Type B pancreatic cell (in vitro differentiated cells): ENCODE data around the gene KMT2D. TPM values are rescaled to one million over a fixed set of nuclear protein-coding genes. Genes with fewer than 3 reads are reported as not detected.

Experiments
- DNase-seq: peaks from one replicate; pipeline ENCODE4 v3.0.0; 2021; ENCODE audit warnings: mixed read lengths; ENCODE audit not compliant: unreplicated experiment; ENCODE audit errors: extremely low spot score
- H3K27ac Mint-ChIP-seq: 2 replicates; pipeline ENCODE4 v1.8.0; 2021; ENCODE audit warnings: mild to moderate bottlenecking, mixed read lengths
- H3K27me3 Mint-ChIP-seq: 2 replicates; pipeline ENCODE4 v1.8.0; 2021; ENCODE audit warnings: mixed read lengths
- H3K36me3 Mint-ChIP-seq: 2 replicates; pipeline ENCODE4 v1.8.0; 2021; ENCODE audit warnings: mixed read lengths
- H3K4me1 Mint-ChIP-seq: one replicate; pipeline ENCODE4 v1.8.0; 2021; ENCODE audit warnings: mixed read lengths; ENCODE audit not compliant: unreplicated experiment
- H3K4me3 Mint-ChIP-seq: 2 replicates; pipeline ENCODE4 v1.8.0; 2021; ENCODE audit warnings: mild to moderate bottlenecking, mixed read lengths
- H3K9me3 Mint-ChIP-seq: 2 replicates; pipeline ENCODE4 v1.8.0; 2021; ENCODE audit warnings: mixed read lengths
- CTCF ChIP-seq: fragments of 200-600 bp; sonication (generic); conservative IDR thresholded peaks from 2 replicates; pipeline ENCODE4 v1.5.0; 2021; ENCODE audit warnings: antibody characterized with exemption, mild to moderate bottlenecking
- total RNA-seq: library from RNA; stranded (reverse); gene quantifications from 2 replicates; pipeline ENCODE4 v1.2.1, GENCODE V29; 2021; ENCODE audit warnings: low replicate concordance

Gene KMT2D
- total RNA-seq, 1 donor from 2014 or later, result 97.6 TPM

GRCh38 chr12:49084438-49084837, 23.8 kb upstream of the KMT2D start:
- no peak for DNase-seq
- Mint-ChIP-seq H3K4me1 (no peaks in the 10 kb centered on the region), H3K36me3 (no peaks in the 10 kb centered on the region), H3K27ac (no peak overlapping the region), H3K4me3 (no peak overlapping the region), H3K9me3 (no peaks in the 10 kb centered on the region), H3K27me3 (peaks cover 57% of the 10 kb centered on the region)
- TF ChIP-seq CTCF, result no peak

DNA sequence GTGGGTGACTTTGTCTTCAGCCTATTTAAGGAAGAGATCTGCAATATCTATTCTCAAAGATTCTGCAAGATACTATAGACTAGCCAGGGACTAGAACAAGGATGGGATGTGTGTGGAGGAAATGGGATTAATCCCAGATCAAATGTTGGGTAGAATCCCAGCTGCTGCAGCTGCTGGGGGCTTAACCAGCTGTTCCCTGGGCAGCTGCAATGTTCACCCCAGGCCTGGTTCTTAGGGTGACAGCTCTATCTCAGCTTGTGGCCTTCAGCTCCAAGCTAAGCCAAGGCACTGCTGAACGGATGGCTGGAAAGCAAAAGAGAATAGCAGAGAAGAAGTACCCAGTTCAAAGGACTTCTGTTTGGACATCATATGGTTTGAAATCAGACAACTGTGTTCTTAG, 19.2 kb upstream of the KMT2D start:
- no peaks in the 10 kb centered on the region for H3K4me1 Mint-ChIP-seq
- DNase-seq, result no peak
- no peak overlapping the region for H3K27ac Mint-ChIP-seq
- no peaks in the 10 kb centered on the region for H3K36me3 Mint-ChIP-seq
- H3K9me3 Mint-ChIP-seq, result no peaks in the 10 kb centered on the region
- H3K4me3 Mint-ChIP-seq, result no peak overlapping the region
- H3K27me3 Mint-ChIP-seq, result peaks cover 28% of the 10 kb centered on the region
- TF ChIP-seq CTCF, result no peak

GRCh38 chr12:49070971-49071370, 10.4 kb upstream of the KMT2D start:
- TF ChIP-seq CTCF, result no peak
- Mint-ChIP-seq H3K4me3 (no peak overlapping the region), H3K27me3 (peaks cover 4% of the 10 kb centered on the region), H3K4me1 (peaks cover 15% of the 10 kb centered on the region), H3K36me3 (no peaks in the 10 kb centered on the region), H3K9me3 (no peaks in the 10 kb centered on the region), H3K27ac (no peak overlapping the region)
- DNase-seq, result no peak

DNA sequence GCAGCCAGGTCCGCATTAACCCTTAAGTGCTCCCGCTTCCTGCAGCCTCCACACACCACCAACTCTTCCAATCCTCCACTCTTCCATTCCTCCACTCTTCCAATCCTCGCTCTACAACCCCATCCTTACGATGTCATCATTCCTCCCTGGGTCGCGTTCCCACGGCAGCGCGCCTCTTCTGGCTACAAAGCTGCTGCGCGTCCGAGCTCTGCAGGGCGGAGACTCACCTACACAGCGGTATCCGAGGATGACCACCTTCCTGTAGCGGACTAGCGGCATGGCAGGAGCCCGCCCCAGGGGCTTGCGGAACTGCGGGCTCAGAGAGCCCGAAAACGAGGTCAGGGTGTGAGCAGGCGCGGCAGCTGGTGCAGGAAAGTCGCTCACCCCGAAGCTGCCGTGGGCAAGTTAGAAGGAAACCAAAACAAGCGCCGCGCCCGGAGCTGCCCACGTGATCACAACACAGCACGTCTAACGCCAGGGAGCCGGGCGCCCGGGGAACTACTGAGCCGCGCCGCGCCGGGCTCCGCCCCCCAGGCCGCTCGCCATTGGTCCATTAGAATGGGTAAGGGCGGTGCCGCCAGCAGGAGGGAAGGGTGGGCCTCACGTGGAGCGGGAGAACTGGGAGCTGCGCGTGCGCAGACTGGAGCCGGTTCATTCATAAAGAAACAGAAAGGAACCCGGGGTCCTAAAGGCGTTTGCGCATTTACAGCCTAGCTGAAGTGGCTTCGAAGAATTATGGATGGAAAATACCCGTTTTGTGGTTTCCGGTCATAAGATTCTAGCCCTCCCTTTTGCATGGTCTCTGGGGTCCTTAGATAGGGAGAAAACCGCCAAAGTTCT, 9.1 kb upstream of the KMT2D start, which contains the start of gene RHEBL1:
Gene RHEBL1, minus strand, starts transcription at position 473 of the 840 bp plus-strand sequence. Its CDS starts 194 bp downstream, at position 279.
- Mint-ChIP-seq H3K9me3 (no peaks in the 10 kb centered on the region), H3K27ac (peak within 1 kb of the TSS; percentile 79), H3K4me3 (peak within 1 kb of the TSS; percentile 94), H3K36me3 (no peaks in the 10 kb centered on the region), H3K27me3 (peaks cover 4% of the 10 kb centered on the region), H3K4me1 (peaks cover 15% of the 10 kb centered on the region)
- TF ChIP-seq CTCF, result no peak
- DNase-seq, result peak; percentile 98

DNA sequence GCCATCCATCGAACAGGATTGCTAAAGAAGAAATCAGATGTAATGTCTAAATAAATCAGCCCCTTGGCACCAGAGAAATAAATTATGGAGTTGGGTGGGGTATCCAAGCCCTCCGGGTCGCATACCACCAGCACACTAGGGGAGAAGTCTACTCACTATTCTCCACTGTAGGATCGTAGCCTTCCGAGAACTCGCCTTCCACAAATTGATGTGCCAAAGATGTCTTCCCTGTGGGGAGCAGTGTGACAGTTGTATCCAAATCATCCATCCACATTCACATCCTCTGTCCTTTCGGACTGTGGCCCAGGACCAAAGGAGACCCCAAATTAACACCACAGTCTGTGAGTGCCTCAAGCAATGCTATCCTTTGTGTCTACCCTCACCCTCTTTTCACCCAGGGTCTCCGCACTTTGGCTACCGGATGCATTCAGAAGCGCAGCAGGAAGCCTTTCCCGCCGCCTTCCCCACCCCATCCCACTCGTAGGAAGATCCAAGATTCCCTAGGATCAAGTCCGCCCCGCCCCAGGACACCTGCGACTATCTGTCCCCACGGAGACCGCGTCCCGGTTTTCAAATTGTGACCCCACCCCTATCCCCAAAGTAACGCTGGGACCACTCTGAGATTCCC, 8.4 kb upstream of the KMT2D start:
- no peak for DNase-seq
- no peaks in the 10 kb centered on the region for H3K9me3 Mint-ChIP-seq
- peak overlapping the region; percentile 79 for H3K27ac Mint-ChIP-seq
- H3K27me3 Mint-ChIP-seq, result peaks cover 4% of the 10 kb centered on the region
- TF ChIP-seq CTCF, result no peak
- no peaks in the 10 kb centered on the region for H3K36me3 Mint-ChIP-seq
- H3K4me3 Mint-ChIP-seq, result peak overlapping the region; percentile 94
- peaks cover 17% of the 10 kb centered on the region for H3K4me1 Mint-ChIP-seq
